Measurements from ENCODE around the gene THSD7A.

- TF ChIP-seq STAT1 (conservative IDR thresholded peaks at IDR 0.05) (no peak), SUZ12 (IDR thresholded peaks at IDR 0.05; ENCODE audit: unreplicated experiment) (no peak), CTCF (IDR thresholded peaks at IDR 0.05 in 2 of 3, conservative IDR thresholded peaks at IDR 0.05 in 1 of 3; ENCODE audit: control insufficient read depth in 2 of 3, extremely low read depth in 1 of 3, insufficient read depth in 1 of 3, low read depth in 3 of 3, low read length in 3 of 3) (no peak), ATF2 (IDR thresholded peaks at IDR 0.05; ENCODE audit: low read length) (no peak), RFX5 (IDR thresholded peaks at IDR 0.05; ENCODE audit: low read depth, low read length) (no peak), BRCA1 (IDR thresholded peaks at IDR 0.05; ENCODE audit: low read depth, low read length) (no peak), ATF7 (IDR thresholded peaks at IDR 0.05; ENCODE audit: low read depth) (no peak), POLR2AphosphoS5 (IDR thresholded peaks at IDR 0.05; ENCODE audit: low read length) (no peak), POLR2A (IDR thresholded peaks at IDR 0.05; ENCODE audit: low read depth, low read length) (no peak), HDGF (IDR thresholded peaks at IDR 0.05) (no peak), EZH2 (IDR thresholded peaks at IDR 0.05; ENCODE audit: borderline replicate concordance, control insufficient read depth, low read depth, low read length) (no peak), MXI1 (IDR thresholded peaks at IDR 0.05; ENCODE audit: low read depth, low read length) (no peak)
These were observed 362.8 kb downstream of the THSD7A start for GRCh38 chr7:11469028-11469745.
